Measurements from ENCODE around the gene CACNA1C. TPM values are rescaled to one million over a fixed set of nuclear protein-coding genes. Genes with fewer than 3 reads are reported as not detected.

Gene CACNA1C
- total RNA-seq, 1 donor from 2014 or later: 15.6 TPM

GRCh38 chr12:2445968-2446367 is 393.2 kb downstream of the CACNA1C start:
- H3K36me3 ChIP-seq: no peaks in the 10 kb centered on the region
- no peak overlapping the region for H3K27ac ChIP-seq
- intact Hi-C loops (cut with DNase I): no loop called here
- no peaks in the 10 kb centered on the region for H3K9me3 ChIP-seq
- DNase-seq (no peak), ATAC-seq (no peak)
- no peaks in the 10 kb centered on the region for H3K27me3 ChIP-seq
- H3K4me3 ChIP-seq: no peak overlapping the region
- no peak for TF ChIP-seq CTCF (IDR thresholded peaks at IDR 0.05)
- no peaks in the 10 kb centered on the region for H3K4me1 ChIP-seq

GRCh38 chr12:2447861-2448260 is 395.1 kb downstream of the CACNA1C start:
- Histone ChIP-seq H3K27ac (no peak overlapping the region), H3K36me3 (no peaks in the 10 kb centered on the region), H3K4me3 (no peak overlapping the region), H3K27me3 (no peaks in the 10 kb centered on the region), H3K9me3 (no peaks in the 10 kb centered on the region), H3K4me1 (no peaks in the 10 kb centered on the region)
- TF ChIP-seq CTCF (IDR thresholded peaks at IDR 0.05): no peak
- no peak for ATAC-seq
- DNase-seq: no peak
- intact Hi-C loops (cut with DNase I): no loop called here

- Histone ChIP-seq H3K27me3 (no peaks in the 10 kb centered on the region), H3K36me3 (no peaks in the 10 kb centered on the region), H3K4me1 (no peaks in the 10 kb centered on the region), H3K4me3 (no peak overlapping the region), H3K27ac (no peak overlapping the region), H3K9me3 (no peaks in the 10 kb centered on the region)
- DNase-seq (no peak), ATAC-seq (no peak)
- TF ChIP-seq CTCF (IDR thresholded peaks at IDR 0.05): no peak
- intact Hi-C loops (cut with DNase I): no loop called here
Measured at GRCh38 chr12:2449586-2449985, 396.8 kb downstream of the CACNA1C start.

GRCh38 chr12:2450553-2450952 is 397.8 kb downstream of the CACNA1C start:
- no peak for DNase-seq
- Histone ChIP-seq H3K4me1 (no peaks in the 10 kb centered on the region), H3K4me3 (no peak overlapping the region), H3K27me3 (no peaks in the 10 kb centered on the region), H3K9me3 (no peaks in the 10 kb centered on the region), H3K27ac (no peak overlapping the region), H3K36me3 (no peaks in the 10 kb centered on the region)
- TF ChIP-seq CTCF (IDR thresholded peaks at IDR 0.05): no peak
- intact Hi-C loops (cut with DNase I): no loop called here
- ATAC-seq: no peak

- no peak overlapping the region for H3K27ac ChIP-seq
- H3K9me3 ChIP-seq: no peaks in the 10 kb centered on the region
- intact Hi-C loops (cut with DNase I): no loop called here
- H3K36me3 ChIP-seq: no peaks in the 10 kb centered on the region
- no peaks in the 10 kb centered on the region for H3K27me3 ChIP-seq
- no peak overlapping the region for H3K4me3 ChIP-seq
- ATAC-seq: no peak
- no peak for TF ChIP-seq CTCF (IDR thresholded peaks at IDR 0.05)
- no peaks in the 10 kb centered on the region for H3K4me1 ChIP-seq
- DNase-seq: no peak
Measured at GRCh38 chr12:2451025-2451424, 398.2 kb downstream of the CACNA1C start.

GRCh38 chr12:2451497-2451896 is 398.7 kb downstream of the CACNA1C start:
- Histone ChIP-seq H3K36me3 (no peaks in the 10 kb centered on the region), H3K9me3 (no peaks in the 10 kb centered on the region), H3K4me1 (no peaks in the 10 kb centered on the region), H3K27me3 (no peaks in the 10 kb centered on the region), H3K4me3 (no peak overlapping the region), H3K27ac (no peak overlapping the region)
- no peak for ATAC-seq
- no peak for DNase-seq
- TF ChIP-seq CTCF (IDR thresholded peaks at IDR 0.05): no peak
- intact Hi-C loops (cut with DNase I): no loop called here

Measured in upper lobe of right lung (tissue), 1 donor.